PC-3 (cell line): ENCODE results near the gene EHBP1. TPM values are rescaled to one million over a fixed set of nuclear protein-coding genes. Genes with fewer than 3 reads are reported as not detected.

Source experiments
- ATAC-seq: fragments of 200-7000 bp; cut with Tn5 transposase; 2 replicates; pipeline ENCODE4 v1.9.1; 2020; ENCODE audit warnings: mild to moderate bottlenecking, moderate library complexity
- BruUV-seq: library from RNA; stranded (reverse); fragments of 400-500 nt; replicated peaks from 2 replicates; lab custom pipeline; 2021; lab: Mats Ljungman, UMichigan
- CTCF ChIA-PET: fragments of 300-600 bp; sonication (Branson Sonifier 250); formaldehyde crosslinking; loops from one replicate; lab custom pipeline; 2022; ENCODE audit warnings: antibody characterized with exemption; lab: Charles Lee
- POLR2A ChIA-PET: fragments of 300-600 bp; sonication (Branson Sonifier 250); formaldehyde crosslinking; loops from one replicate; lab custom pipeline; 2022; ENCODE audit warnings: antibody characterized with exemption; ENCODE audit not compliant: unreplicated experiment; lab: Charles Lee
- DNase-seq: peaks from one replicate; pipeline ENCODE4 v3.0.0-alpha.2; 2015
- H2AFZ ChIP-seq: fragments of 300-600 bp; sonication (generic); 2 replicates; pipeline ENCODE4 v1.6.0; 2016; ENCODE audit warnings: antibody characterized with exemption, low read length
- H3F3A ChIP-seq: fragments of 300-600 bp; sonication (generic); one replicate; pipeline ENCODE4 v1.6.0; 2017; ENCODE audit warnings: antibody characterized with exemption, low read length, control low read depth, mild to moderate bottlenecking; ENCODE audit not compliant: unreplicated experiment
- H3K27ac ChIP-seq: fragments of 300-600 bp; sonication (generic); 2 replicates; pipeline ENCODE4 v1.5.1; 2016; ENCODE audit warnings: mild to moderate bottlenecking, low read length
- H3K27me3 ChIP-seq: fragments of 300-600 bp; sonication (generic); 2 replicates; pipeline ENCODE4 v1.6.1; 2016; ENCODE audit warnings: low read length, mixed read lengths
- H3K36me3 ChIP-seq: fragments of 300-600 bp; sonication (generic); 2 replicates; pipeline ENCODE4 v1.6.1; 2016; ENCODE audit warnings: low read depth, mixed run types, low read length, mixed read lengths
- H3K4me1 ChIP-seq: fragments of 300-600 bp; sonication (generic); 2 replicates; pipeline ENCODE4 v1.5.1; 2016; ENCODE audit warnings: low read length; ENCODE audit not compliant: insufficient read depth
- H3K4me2 ChIP-seq: fragments of 300-600 bp; sonication (generic); 2 replicates; pipeline ENCODE4 v1.6.0; 2016; ENCODE audit warnings: low read length
- H3K4me3 ChIP-seq: fragments of 300-600 bp; sonication (generic); 2 replicates; pipeline ENCODE4 v1.5.1; 2016; ENCODE audit warnings: mild to moderate bottlenecking, low read length, mixed read lengths
- H3K79me2 ChIP-seq: fragments of 300-600 bp; sonication (generic); 2 replicates; pipeline ENCODE4 v1.6.1; 2017; ENCODE audit warnings: low read length, mixed read lengths
- H3K9ac ChIP-seq: fragments of 300-600 bp; sonication (generic); 2 replicates; pipeline ENCODE4 v1.6.0; 2016; ENCODE audit warnings: mild to moderate bottlenecking, low read length
- H3K9me2 ChIP-seq: fragments of 300-600 bp; sonication (generic); replicated peaks from 2 replicates; pipeline ENCODE4 v1.6.1; 2016; ENCODE audit warnings: mixed run types, low read length, mixed read lengths
- H3K9me3 ChIP-seq: fragments of 300-600 bp; sonication (generic); 2 replicates; pipeline ENCODE4 v1.6.1; 2016; ENCODE audit warnings: low read length, mixed read lengths
- H4K20me1 ChIP-seq: fragments of 300-600 bp; sonication (generic); 2 replicates; pipeline ENCODE4 v1.6.1; 2016; ENCODE audit warnings: low read length, mixed read lengths
- CTCF ChIP-seq: fragments of 300-600 bp; sonication (generic); conservative IDR thresholded peaks from 2 replicates; pipeline ENCODE4 v1.5.1; 2017; ENCODE audit warnings: antibody characterized with exemption, low read depth, mild to moderate bottlenecking, low read length
- EZH2 ChIP-seq: fragments of 300-600 bp; sonication (generic); IDR thresholded peaks from one replicate; pipeline ENCODE4 v1.6.1; 2017; ENCODE audit warnings: antibody characterized with exemption, mild to moderate bottlenecking, low read length; ENCODE audit not compliant: unreplicated experiment
- EZH2phosphoT487 ChIP-seq: fragments of 300-600 bp; sonication (generic); IDR thresholded peaks from 2 replicates; pipeline ENCODE4 v1.6.1; 2018; ENCODE audit warnings: mild to moderate bottlenecking, antibody characterized with exemption, low read length, borderline replicate concordance
- intact Hi-C: fragments of 100-400 bp; cut with micrococcal nuclease; formaldehyde crosslinking; loops from 2 replicates; pipeline ENCODE4 v1.9.0; 2023
- total RNA-seq: library from RNA; depleted of rRNA; stranded (reverse); fragments of >200 nt; gene quantifications from 2 replicates; pipeline ENCODE4 v1.2.3, GENCODE V29; 2014

Gene EHBP1
- total RNA-seq, 1 experiment from 2014 or later: 25.7 TPM

GRCh38 chr2:62964050-62964449, 258.5 kb downstream of the EHBP1 start:
- intact Hi-C loops: no loop called here
- Histone ChIP-seq H3K27me3 (no peaks in the 10 kb centered on the region), H3K4me1 (no peaks in the 10 kb centered on the region), H3K79me2 (no peaks in the 10 kb centered on the region), H2AFZ (no peak overlapping the region), H3K4me3 (no peak overlapping the region), H3K4me2 (no peak overlapping the region), H3K9ac (no peak overlapping the region), H3K36me3 (no peaks in the 10 kb centered on the region), H3K27ac (no peak overlapping the region), H3F3A (no peaks in the 10 kb centered on the region), H4K20me1 (no peaks in the 10 kb centered on the region), H3K9me3 (no peaks in the 10 kb centered on the region), H3K9me2 (no peaks in the 10 kb centered on the region)
- no peak for DNase-seq
- CTCF ChIA-PET: interaction anchor here (0.6 kb wide), 1 partner anchor 191 kb away, joined by 3 read pairs; no protein-coding TSS in a partner anchor
- no TSS peak for BruUV-seq
- no peak for TF ChIP-seq CTCF
- TF ChIP-seq EZH2: no peak
- no peak for TF ChIP-seq EZH2phosphoT487
- POLR2A ChIA-PET: no interaction called here
- no peak for ATAC-seq

- no peaks in the 10 kb centered on the region for H3K4me1 ChIP-seq
- no peak overlapping the region for H3K4me3 ChIP-seq
- H3K36me3 ChIP-seq: no peaks in the 10 kb centered on the region
- ChIA-PET CTCF (interaction anchor here (0.6 kb wide), 1 partner anchor 192 kb away, joined by 3 read pairs; no protein-coding TSS in a partner anchor), POLR2A (no interaction called here)
- no peaks in the 10 kb centered on the region for H4K20me1 ChIP-seq
- no peaks in the 10 kb centered on the region for H3K27me3 ChIP-seq
- no peak overlapping the region for H3K9ac ChIP-seq
- no peak overlapping the region for H3K27ac ChIP-seq
- ATAC-seq (no peak), DNase-seq (no peak)
- no peaks in the 10 kb centered on the region for H3K9me2 ChIP-seq
- H2AFZ ChIP-seq: no peak overlapping the region
- no peaks in the 10 kb centered on the region for H3F3A ChIP-seq
- H3K9me3 ChIP-seq: no peaks in the 10 kb centered on the region
- TF ChIP-seq EZH2phosphoT487 (no peak), CTCF (no peak), EZH2 (no peak)
- H3K4me2 ChIP-seq: no peak overlapping the region
- H3K79me2 ChIP-seq: no peaks in the 10 kb centered on the region
- intact Hi-C loops: no loop called here
- BruUV-seq: no TSS peak
These were observed 259.2 kb downstream of the EHBP1 start for GRCh38 chr2:62964671-62965070.

- no peaks in the 10 kb centered on the region for H3K36me3 ChIP-seq
- H3K9ac ChIP-seq: no peak overlapping the region
- H3F3A ChIP-seq: no peaks in the 10 kb centered on the region
- no peak for DNase-seq
- intact Hi-C loops: no loop called here
- no peaks in the 10 kb centered on the region for H4K20me1 ChIP-seq
- H3K9me2 ChIP-seq: no peaks in the 10 kb centered on the region
- ChIA-PET POLR2A (no interaction called here), CTCF (no interaction called here)
- H2AFZ ChIP-seq: no peak overlapping the region
- no peak overlapping the region for H3K4me2 ChIP-seq
- H3K4me3 ChIP-seq: no peak overlapping the region
- no peak overlapping the region for H3K27ac ChIP-seq
- no peaks in the 10 kb centered on the region for H3K9me3 ChIP-seq
- no peaks in the 10 kb centered on the region for H3K79me2 ChIP-seq
- no peaks in the 10 kb centered on the region for H3K4me1 ChIP-seq
- TF ChIP-seq EZH2phosphoT487: no peak
- no peak for TF ChIP-seq CTCF
- TF ChIP-seq EZH2: no peak
- H3K27me3 ChIP-seq: no peaks in the 10 kb centered on the region
- no peak for ATAC-seq
- BruUV-seq: no TSS peak
These were observed 261.5 kb downstream of the EHBP1 start for GRCh38 chr2:62966991-62967390.
